ENCODE results near the gene CFD.

GRCh38 chr19:867855-868457, 8.5 kb downstream of the CFD start:
- no peak for TF ChIP-seq CTCF (IDR thresholded peaks at IDR 0.05)
- no peak for TF ChIP-seq TEAD4 (CRISPR knock-in tag; IDR thresholded peaks at IDR 0.05)
- TF ChIP-seq SP1 (CRISPR knock-in tag; conservative IDR thresholded peaks at IDR 0.05): no peak
- TF ChIP-seq GRHL2 (CRISPR knock-in tag; IDR thresholded peaks at IDR 0.05; ENCODE audit: insufficient replicate concordance, severe bottlenecking): no peak
- TF ChIP-seq ESRRA (CRISPR knock-in tag; IDR thresholded peaks at IDR 0.05; ENCODE audit: borderline replicate concordance): no peak
- no peak for TF ChIP-seq E2F5 (CRISPR knock-in tag; IDR thresholded peaks at IDR 0.05)
- no peak for TF ChIP-seq ZNF425 (CRISPR knock-in tag; conservative IDR thresholded peaks at IDR 0.05)
- TF ChIP-seq ATF3 (CRISPR knock-in tag; conservative IDR thresholded peaks at IDR 0.05): no peak
- no peak for TF ChIP-seq NFE2L1 (CRISPR knock-in tag; IDR thresholded peaks at IDR 0.05)
- TF ChIP-seq MAX (CRISPR knock-in tag; IDR thresholded peaks at IDR 0.05): no peak
- no peak for TF ChIP-seq FOXP4 (CRISPR knock-in tag; IDR thresholded peaks at IDR 0.05)

Data from WTC11 (cell line).